ENCODE data around the gene METTL3.

DNA sequence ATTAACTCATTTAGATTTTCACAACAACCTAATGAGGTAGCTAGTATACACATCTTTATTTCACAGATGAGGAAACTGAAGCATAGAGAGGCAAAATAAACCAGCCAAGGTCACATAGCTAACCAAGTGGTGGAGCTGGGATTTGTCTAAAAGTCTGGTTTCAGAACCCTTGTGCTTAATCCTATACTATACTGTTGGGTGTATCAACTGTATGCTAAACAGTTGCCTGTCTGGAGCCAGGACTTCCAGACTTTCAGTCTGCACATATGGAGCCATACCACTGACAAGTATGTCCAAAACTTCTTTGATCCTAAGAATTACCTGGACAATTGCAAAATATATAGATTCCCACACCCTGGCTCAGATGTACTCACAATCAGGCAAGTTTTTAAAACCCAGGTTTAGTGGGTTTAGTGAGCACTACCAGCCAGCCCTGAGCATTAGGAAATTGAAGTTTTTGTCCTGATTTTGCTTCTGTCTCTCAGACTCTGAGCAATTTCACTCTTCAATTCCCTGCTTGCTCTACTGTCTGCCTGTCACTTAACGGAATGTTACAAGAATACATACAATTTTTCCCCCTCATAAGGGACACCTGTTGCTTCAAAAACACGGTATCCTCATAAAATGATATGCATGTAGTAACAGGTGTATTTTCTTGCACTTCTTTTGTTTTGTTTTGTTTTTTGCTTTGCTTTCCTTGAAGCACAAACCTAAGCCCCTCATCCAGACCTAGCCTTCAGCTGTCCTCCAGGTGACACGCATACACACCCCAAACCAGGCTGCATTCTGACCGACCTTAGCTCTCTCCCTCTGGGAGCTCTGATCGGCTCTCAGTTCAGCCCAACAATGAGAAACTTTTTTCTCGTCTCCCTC lies 24.6 kb upstream of the METTL3 start:
- TF ChIP-seq, protein P1, sequence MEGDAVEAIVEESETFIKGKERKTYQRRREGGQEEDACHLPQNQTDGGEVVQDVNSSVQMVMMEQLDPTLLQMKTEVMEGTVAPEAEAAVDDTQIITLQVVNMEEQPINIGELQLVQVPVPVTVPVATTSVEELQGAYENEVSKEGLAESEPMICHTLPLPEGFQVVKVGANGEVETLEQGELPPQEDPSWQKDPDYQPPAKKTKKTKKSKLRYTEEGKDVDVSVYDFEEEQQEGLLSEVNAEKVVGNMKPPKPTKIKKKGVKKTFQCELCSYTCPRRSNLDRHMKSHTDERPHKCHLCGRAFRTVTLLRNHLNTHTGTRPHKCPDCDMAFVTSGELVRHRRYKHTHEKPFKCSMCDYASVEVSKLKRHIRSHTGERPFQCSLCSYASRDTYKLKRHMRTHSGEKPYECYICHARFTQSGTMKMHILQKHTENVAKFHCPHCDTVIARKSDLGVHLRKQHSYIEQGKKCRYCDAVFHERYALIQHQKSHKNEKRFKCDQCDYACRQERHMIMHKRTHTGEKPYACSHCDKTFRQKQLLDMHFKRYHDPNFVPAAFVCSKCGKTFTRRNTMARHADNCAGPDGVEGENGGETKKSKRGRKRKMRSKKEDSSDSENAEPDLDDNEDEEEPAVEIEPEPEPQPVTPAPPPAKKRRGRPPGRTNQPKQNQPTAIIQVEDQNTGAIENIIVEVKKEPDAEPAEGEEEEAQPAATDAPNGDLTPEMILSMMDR (IDR thresholded peaks at IDR 0.05), result no peak
- TF ChIP-seq POLR2A (IDR thresholded peaks at IDR 0.05) (no peak), EP300 (IDR thresholded peaks at IDR 0.05) (no peak)

All from tibial nerve (tissue), 4 donors.